ENCODE results near the gene TRAF3.
"Not testable (repeated sequence)": the region's sequence is repeated elsewhere in the genome, so short reads cannot be mapped to it uniquely, and the experiment has no call there.

TRAF3 gene

GRCh38 chr14:102854091-102854703 is 76.9 kb downstream of the TRAF3 start:
- H3K9ac ChIP-seq (ENCODE audit: low read length) = no peak overlapping the region
- no peaks in the 10 kb centered on the region for H3K9me3 ChIP-seq (ENCODE audit: control insufficient read depth, low read length)
- H3K27me3 ChIP-seq (ENCODE audit: control insufficient read depth, insufficient read depth, low read length) = no peaks in the 10 kb centered on the region
- H3K4me3 ChIP-seq (ENCODE audit: low read length) = no peak overlapping the region
- H3K36me3 ChIP-seq (ENCODE audit: control insufficient read depth, insufficient read depth, low read length) = no peaks in the 10 kb centered on the region
- H3K4me1 ChIP-seq (ENCODE audit: control insufficient read depth, insufficient read depth, low read length) = peaks cover 10% of the 10 kb centered on the region

DNA sequence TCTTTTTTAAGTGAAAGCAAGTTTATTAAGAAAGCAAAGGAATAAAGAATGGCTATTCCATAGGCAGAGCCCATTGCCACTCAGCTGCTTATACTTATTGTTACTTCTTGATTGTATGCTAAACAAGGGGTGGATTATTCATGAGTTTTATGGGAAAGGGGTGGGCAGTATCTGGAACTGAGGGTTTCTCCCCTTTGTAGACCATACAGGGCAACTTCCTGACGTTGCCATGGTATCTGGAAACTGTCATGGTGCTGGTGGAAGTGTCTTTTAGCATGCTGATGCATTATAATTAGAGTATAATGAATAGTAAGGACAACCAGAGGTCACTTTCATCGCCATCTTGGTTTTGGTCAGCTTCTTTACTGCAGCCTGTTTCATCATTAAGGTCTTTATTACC is 78.9 kb downstream of the TRAF3 start:
- H3K9ac ChIP-seq (ENCODE audit: low read length) = no peak overlapping the region
- H3K27me3 ChIP-seq (ENCODE audit: control insufficient read depth, insufficient read depth, low read length) = no peaks in the 10 kb centered on the region
- H3K9me3 ChIP-seq (ENCODE audit: control insufficient read depth, low read length) = no peaks in the 10 kb centered on the region
- no peaks in the 10 kb centered on the region for H3K4me1 ChIP-seq (ENCODE audit: control insufficient read depth, insufficient read depth, low read length)
- no peaks in the 10 kb centered on the region for H3K36me3 ChIP-seq (ENCODE audit: control insufficient read depth, insufficient read depth, low read length)
- no peak overlapping the region for H3K4me3 ChIP-seq (ENCODE audit: low read length)

DNA sequence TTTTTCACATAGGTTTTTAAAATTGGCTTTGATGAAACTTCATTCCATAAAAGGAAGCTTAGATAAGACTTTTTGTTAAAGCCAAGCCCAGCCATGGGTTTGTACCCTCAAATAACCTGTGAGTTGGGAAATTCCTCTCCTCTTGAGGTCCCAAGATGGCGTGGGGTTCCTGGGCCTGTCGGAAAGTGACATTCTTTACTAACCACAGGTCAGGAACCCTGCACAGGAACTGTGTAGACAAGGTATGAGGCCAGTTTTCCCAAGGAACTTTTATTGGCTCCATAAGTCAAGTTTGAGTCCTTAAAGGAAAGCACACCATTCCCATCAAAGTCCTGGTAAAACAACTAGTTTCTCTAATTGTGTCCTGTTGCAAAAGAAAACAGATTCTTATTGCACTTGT is 80.2 kb downstream of the TRAF3 start:
- Histone ChIP-seq H3K9ac (ENCODE audit: low read length) (no peak overlapping the region), H3K9me3 (ENCODE audit: control insufficient read depth, low read length) (no peaks in the 10 kb centered on the region), H3K27me3 (ENCODE audit: control insufficient read depth, insufficient read depth, low read length) (no peaks in the 10 kb centered on the region), H3K36me3 (ENCODE audit: control insufficient read depth, insufficient read depth, low read length) (no peaks in the 10 kb centered on the region), H3K4me3 (ENCODE audit: low read length) (no peak overlapping the region), H3K4me1 (ENCODE audit: control insufficient read depth, insufficient read depth, low read length) (no peaks in the 10 kb centered on the region)

- no peaks in the 10 kb centered on the region for H3K27me3 ChIP-seq (ENCODE audit: control insufficient read depth, insufficient read depth, low read length)
- no peak overlapping the region for H3K4me3 ChIP-seq (ENCODE audit: low read length)
- no peaks in the 10 kb centered on the region for H3K4me1 ChIP-seq (ENCODE audit: control insufficient read depth, insufficient read depth, low read length)
- no peaks in the 10 kb centered on the region for H3K36me3 ChIP-seq (ENCODE audit: control insufficient read depth, insufficient read depth, low read length)
- H3K9ac ChIP-seq (ENCODE audit: low read length) = no peak overlapping the region
- H3K9me3 ChIP-seq (ENCODE audit: control insufficient read depth, low read length) = no peaks in the 10 kb centered on the region
Observed at GRCh38 chr14:102859911-102860310, 82.7 kb downstream of the TRAF3 start.

DNA sequence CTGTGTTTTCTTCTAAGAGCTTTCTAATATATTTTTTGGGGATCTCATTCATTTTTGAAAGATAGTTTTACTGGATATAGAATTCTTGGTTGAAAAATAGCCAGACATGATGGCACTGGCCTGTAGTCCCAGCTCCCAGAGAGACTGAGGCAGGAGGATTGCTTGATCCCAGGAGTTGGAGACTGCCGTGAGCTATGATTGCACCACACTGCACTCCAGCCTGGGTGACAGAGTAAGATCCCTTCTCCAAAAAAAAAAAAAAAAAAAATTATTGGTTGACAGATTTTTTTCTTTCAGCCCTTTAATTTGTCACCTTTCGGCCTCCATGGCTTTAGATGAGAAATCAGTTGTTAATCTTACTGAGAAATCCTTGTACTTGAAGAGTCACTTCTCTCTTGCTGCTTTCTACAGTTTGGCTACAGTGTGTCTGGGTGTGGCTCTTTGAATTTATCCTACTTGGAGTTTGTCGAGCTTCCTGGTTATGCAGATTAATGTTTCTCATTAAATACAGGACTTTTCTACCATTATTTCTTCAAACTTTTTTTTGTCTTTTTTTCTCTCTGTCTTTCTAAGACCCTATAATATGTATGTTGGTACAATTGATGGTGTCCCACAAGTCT is 85.0 kb downstream of the TRAF3 start:
- Histone ChIP-seq H3K9me3 (ENCODE audit: control insufficient read depth, low read length) (no peaks in the 10 kb centered on the region), H3K9ac (ENCODE audit: low read length) (no peak overlapping the region), H3K36me3 (ENCODE audit: control insufficient read depth, insufficient read depth, low read length) (no peaks in the 10 kb centered on the region)

DNA sequence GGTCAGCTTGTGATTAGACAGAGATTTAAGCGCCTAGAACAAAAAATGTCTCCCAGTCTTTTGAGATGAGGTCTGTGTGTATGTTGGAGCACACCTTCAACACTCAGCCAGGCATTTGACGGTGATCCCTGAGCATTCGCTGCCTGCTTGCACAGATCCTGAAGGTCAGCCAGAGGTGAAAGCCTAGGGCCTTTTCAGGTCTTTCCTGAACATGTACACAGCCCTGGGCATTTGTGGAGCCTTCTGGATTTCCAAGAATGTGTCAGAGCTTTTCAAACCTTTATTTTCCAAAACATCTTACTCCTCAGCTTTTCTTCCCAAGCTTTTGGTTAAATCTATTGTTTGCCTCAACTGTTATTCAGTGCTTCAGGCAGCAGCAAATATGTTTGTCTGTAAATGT is 86.1 kb downstream of the TRAF3 start:
- no peak overlapping the region for H3K9ac ChIP-seq (ENCODE audit: low read length)

More for the DNA sequence above, 85.0 kb downstream of the TRAF3 start:
- Histone ChIP-seq H3K27me3 (ENCODE audit: control insufficient read depth, insufficient read depth, low read length) (no peaks in the 10 kb centered on the region), H3K4me1 (ENCODE audit: control insufficient read depth, insufficient read depth, low read length) (no peaks in the 10 kb centered on the region), H3K4me3 (ENCODE audit: low read length) (no peak overlapping the region)

DNA sequence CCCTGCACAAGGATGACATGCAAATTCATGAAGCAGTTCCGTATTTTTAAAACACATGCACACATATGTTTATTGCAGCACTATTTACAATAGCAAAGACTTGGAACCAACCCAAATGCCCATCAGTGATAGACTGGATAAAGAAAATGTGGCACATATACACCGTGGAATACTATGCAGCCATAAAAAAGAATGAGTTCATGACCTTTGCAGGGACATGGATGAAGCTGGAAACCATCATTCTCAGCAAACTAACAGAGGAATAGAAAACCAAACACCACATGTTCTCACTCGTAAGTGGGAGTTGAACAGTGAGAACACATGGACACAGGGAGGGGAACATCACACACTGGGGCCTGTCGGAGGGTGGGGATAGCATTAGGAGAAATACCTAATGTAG is 88.7 kb downstream of the TRAF3 start:
- H3K36me3 ChIP-seq (ENCODE audit: control insufficient read depth, insufficient read depth, low read length); H3K9me3 ChIP-seq (ENCODE audit: control insufficient read depth, low read length); H3K9ac ChIP-seq (ENCODE audit: low read length); H3K27me3 ChIP-seq (ENCODE audit: control insufficient read depth, insufficient read depth, low read length); H3K4me3 ChIP-seq (ENCODE audit: low read length); H3K4me1 ChIP-seq (ENCODE audit: control insufficient read depth, insufficient read depth, low read length): not testable (repeated sequence)

More for the DNA sequence above, 86.1 kb downstream of the TRAF3 start:
- H3K36me3 ChIP-seq (ENCODE audit: control insufficient read depth, insufficient read depth, low read length) = no peaks in the 10 kb centered on the region
- peaks cover 6% of the 10 kb centered on the region for H3K4me1 ChIP-seq (ENCODE audit: control insufficient read depth, insufficient read depth, low read length)
- H3K4me3 ChIP-seq (ENCODE audit: low read length) = no peak overlapping the region
- H3K27me3 ChIP-seq (ENCODE audit: control insufficient read depth, insufficient read depth, low read length) = no peaks in the 10 kb centered on the region
- no peaks in the 10 kb centered on the region for H3K9me3 ChIP-seq (ENCODE audit: control insufficient read depth, low read length)

- Histone ChIP-seq H3K4me1 (ENCODE audit: control insufficient read depth, insufficient read depth, low read length) (peaks cover 7% of the 10 kb centered on the region), H3K27me3 (ENCODE audit: control insufficient read depth, insufficient read depth, low read length) (no peaks in the 10 kb centered on the region), H3K9ac (ENCODE audit: low read length) (no peak overlapping the region), H3K4me3 (ENCODE audit: low read length) (no peak overlapping the region), H3K9me3 (ENCODE audit: control insufficient read depth, low read length) (no peaks in the 10 kb centered on the region), H3K36me3 (ENCODE audit: control insufficient read depth, insufficient read depth, low read length) (peaks cover 4% of the 10 kb centered on the region)
Observed at GRCh38 chr14:102866982-102867761, 89.9 kb downstream of the TRAF3 start.

DNA sequence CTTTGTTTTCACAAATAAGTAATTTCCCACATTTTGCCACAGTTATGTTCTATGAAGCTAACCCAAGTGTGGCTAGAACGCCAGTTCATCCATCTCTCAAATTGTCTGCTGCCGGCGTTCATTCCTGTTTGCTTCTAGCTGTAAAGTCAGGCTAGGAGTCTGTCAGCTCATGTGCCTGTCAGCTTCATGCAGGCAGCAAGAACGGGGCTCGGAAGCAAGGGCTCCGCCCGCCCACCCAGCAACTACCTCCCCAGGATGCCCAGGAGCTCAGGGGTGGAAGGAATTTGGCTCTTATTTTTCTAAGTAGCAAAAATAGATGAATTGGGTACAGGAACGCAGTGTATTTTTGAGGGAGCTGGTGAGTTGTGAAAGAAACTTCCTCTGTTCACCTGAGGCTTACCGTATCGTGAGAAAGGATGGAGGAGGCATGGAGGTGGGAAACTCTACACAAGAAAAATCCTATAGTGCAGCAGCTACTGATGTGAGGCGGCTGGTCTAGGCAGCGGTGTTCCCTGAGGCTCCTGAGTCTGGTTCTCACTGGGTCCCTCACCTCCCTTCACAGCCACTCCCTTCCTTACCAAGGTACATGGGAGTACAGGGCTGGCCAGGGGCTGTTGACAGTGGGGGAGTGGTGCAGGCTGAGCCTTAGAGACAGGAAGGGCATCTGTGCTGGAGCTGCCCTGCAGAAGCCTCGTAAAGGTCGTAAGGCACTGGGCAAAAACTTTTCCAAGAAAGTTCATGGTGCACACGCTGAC is 90.8 kb downstream of the TRAF3 start:
- peaks cover 7% of the 10 kb centered on the region for H3K4me1 ChIP-seq (ENCODE audit: control insufficient read depth, insufficient read depth, low read length)
- H3K27me3 ChIP-seq (ENCODE audit: control insufficient read depth, insufficient read depth, low read length) = no peaks in the 10 kb centered on the region
- H3K9ac ChIP-seq (ENCODE audit: low read length) = no peak overlapping the region
- H3K36me3 ChIP-seq (ENCODE audit: control insufficient read depth, insufficient read depth, low read length) = peaks cover 4% of the 10 kb centered on the region
- H3K4me3 ChIP-seq (ENCODE audit: low read length) = no peak overlapping the region
- no peaks in the 10 kb centered on the region for H3K9me3 ChIP-seq (ENCODE audit: control insufficient read depth, low read length)

DNA sequence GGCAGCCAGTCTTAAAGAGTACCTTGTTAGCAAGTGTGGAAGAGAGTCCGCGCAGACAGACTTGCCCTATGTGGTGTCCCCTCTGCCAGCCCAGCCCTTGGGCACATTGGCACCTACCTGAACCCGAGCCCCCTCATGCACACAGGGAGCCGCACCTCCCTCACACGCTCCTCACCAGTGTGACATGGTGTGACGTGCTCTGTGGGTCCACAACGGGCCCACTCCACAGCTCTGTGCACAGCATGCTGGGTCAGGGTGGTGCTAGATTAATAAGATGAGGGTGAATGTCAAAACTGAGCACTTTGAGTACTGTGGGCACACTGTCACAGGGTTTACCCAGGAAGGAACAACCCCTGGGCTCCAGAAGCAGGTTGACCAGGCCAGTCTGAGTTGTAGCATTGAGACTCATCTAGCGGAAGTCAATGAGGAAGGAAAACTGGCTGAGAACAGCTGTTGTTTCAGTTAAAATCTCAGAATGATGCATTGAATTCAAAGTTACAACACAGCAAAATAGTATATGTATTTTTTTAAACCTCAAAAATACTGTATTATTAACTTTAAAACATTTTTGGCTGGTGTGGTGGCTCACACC is 91.8 kb downstream of the TRAF3 start:
- H3K27me3 ChIP-seq (ENCODE audit: control insufficient read depth, insufficient read depth, low read length) = no peaks in the 10 kb centered on the region
- H3K9me3 ChIP-seq (ENCODE audit: control insufficient read depth, low read length) = no peaks in the 10 kb centered on the region
- peaks cover 4% of the 10 kb centered on the region for H3K36me3 ChIP-seq (ENCODE audit: control insufficient read depth, insufficient read depth, low read length)
- peaks cover 13% of the 10 kb centered on the region for H3K4me1 ChIP-seq (ENCODE audit: control insufficient read depth, insufficient read depth, low read length)
- H3K9ac ChIP-seq (ENCODE audit: low read length) = no peak overlapping the region
- H3K4me3 ChIP-seq (ENCODE audit: low read length) = no peak overlapping the region

DNA sequence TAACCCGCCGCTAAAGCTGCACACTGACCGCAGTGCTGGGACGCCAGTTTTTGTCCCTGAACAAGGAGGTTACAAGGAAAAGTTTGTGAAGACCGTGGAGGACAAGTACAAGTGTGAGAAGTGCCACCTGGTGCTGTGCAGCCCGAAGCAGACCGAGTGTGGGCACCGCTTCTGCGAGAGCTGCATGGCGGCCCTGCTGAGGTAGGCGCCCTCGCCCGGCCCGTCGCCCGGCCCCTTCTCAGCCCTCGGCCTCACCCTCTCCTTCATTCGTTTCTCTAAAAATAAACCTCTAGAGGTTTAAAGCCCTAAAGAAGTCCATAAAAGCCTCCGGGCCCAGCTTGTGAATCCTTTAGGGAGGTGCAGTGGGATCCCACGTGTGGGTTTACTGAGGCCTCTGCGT is 93.0 kb downstream of the TRAF3 start:
- Histone ChIP-seq H3K4me1 (ENCODE audit: control insufficient read depth, insufficient read depth, low read length) (peaks cover 13% of the 10 kb centered on the region), H3K36me3 (ENCODE audit: control insufficient read depth, insufficient read depth, low read length) (peaks cover 4% of the 10 kb centered on the region), H3K4me3 (ENCODE audit: low read length) (no peak overlapping the region), H3K9ac (ENCODE audit: low read length) (no peak overlapping the region), H3K9me3 (ENCODE audit: control insufficient read depth, low read length) (no peaks in the 10 kb centered on the region), H3K27me3 (ENCODE audit: control insufficient read depth, insufficient read depth, low read length) (no peaks in the 10 kb centered on the region)
